Immature natural killer cell (primary cell): ENCODE data around the gene ADAT2. TPM values are rescaled to one million over a fixed set of nuclear protein-coding genes. Genes with fewer than 3 reads are reported as not detected.

Experiments used
- DNase-seq, 3 donors: peaks; one replicate each; pipeline ENCODE4 v3.0.0; 2022; ENCODE audit warnings: mixed read lengths in 1 of 3
- H3K27ac Mint-ChIP-seq, 6 donors: one replicate each; pipeline ENCODE4 v1.8.0; 2020; ENCODE audit warnings: mixed read lengths in 6 of 6, mild to moderate bottlenecking in 5 of 6, inconsistent platforms in 4 of 6, moderate library complexity in 3 of 6
- H3K27me3 Mint-ChIP-seq, 3 donors: one replicate each; pipeline ENCODE4 v1.8.0; 2020 to 2021; ENCODE audit warnings: low read depth in 3 of 3, mild to moderate bottlenecking in 3 of 3, mixed read lengths in 3 of 3, moderate library complexity in 3 of 3, inconsistent platforms in 1 of 3
- H3K36me3 Mint-ChIP-seq, 3 donors: one replicate each; pipeline ENCODE4 v1.8.0; 2020; ENCODE audit warnings: mixed read lengths in 3 of 3, inconsistent platforms in 2 of 3, mild to moderate bottlenecking in 2 of 3
- H3K4me1 Mint-ChIP-seq, 2 donors: one replicate each; pipeline ENCODE4 v1.8.0; 2020; ENCODE audit warnings: inconsistent platforms in 2 of 2, mild to moderate bottlenecking in 2 of 2, mixed read lengths in 2 of 2, moderate library complexity in 1 of 2
- H3K4me3 Mint-ChIP-seq, 5 donors: one replicate each; pipeline ENCODE4 v1.8.0; 2020; ENCODE audit warnings: mild to moderate bottlenecking in 5 of 5, mixed read lengths in 5 of 5, inconsistent platforms in 3 of 5, moderate library complexity in 3 of 5
- H3K9me3 Mint-ChIP-seq, 6 donors: one replicate each; pipeline ENCODE4 v1.8.0; 2020; ENCODE audit warnings: mild to moderate bottlenecking in 6 of 6, mixed read lengths in 6 of 6, inconsistent platforms in 4 of 6, moderate library complexity in 3 of 6
- polyA plus RNA-seq, 3 donors: library from polyadenylated mRNA; unstranded; fragments of 300-500 nt; fragmentation: Illumina TruSeq; gene quantifications; one replicate each; pipeline ENCODE4 v1.2.3, GENCODE V29; 2021

ADAT2 gene
- polyA plus RNA-seq, 3 donors from 2014 or later, result 0.66 to 1.2 TPM; not detected in 1

DNA sequence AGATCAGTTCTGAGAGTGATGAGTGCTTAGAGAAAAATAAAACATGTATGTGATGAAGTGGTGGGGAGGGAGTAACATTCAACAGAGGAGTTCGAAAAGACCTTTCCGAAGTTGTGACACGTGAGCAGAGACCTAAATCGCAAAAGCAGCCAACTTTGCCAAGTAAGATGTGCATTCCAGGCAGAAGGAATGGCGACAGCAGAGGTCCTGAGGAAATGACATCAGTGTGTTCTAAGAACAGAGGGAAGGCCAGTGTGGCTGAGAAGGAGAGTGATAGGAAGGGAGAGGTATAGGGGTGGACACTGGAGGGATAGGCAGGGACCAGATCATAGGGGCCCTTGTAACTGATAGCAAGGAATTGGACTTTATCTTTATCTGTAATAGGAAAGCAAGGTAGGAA is 51.3 kb downstream of the ADAT2 start:
- DNase-seq, result no peak
- no peak overlapping the region for H3K4me3 Mint-ChIP-seq
- H3K27ac Mint-ChIP-seq, result peak overlapping the region in 5 of 6 donors; percentile 0 to 71 (median 24)
- peaks cover 47 to 65% of the 10 kb centered on the region in 2 donors for H3K4me1 Mint-ChIP-seq
- peaks cover 0 to 4% (median 4%) of the 10 kb centered on the region in 3 donors for H3K27me3 Mint-ChIP-seq
- H3K9me3 Mint-ChIP-seq, result no peaks in the 10 kb centered on the region
- no peaks in the 10 kb centered on the region for H3K36me3 Mint-ChIP-seq

DNA sequence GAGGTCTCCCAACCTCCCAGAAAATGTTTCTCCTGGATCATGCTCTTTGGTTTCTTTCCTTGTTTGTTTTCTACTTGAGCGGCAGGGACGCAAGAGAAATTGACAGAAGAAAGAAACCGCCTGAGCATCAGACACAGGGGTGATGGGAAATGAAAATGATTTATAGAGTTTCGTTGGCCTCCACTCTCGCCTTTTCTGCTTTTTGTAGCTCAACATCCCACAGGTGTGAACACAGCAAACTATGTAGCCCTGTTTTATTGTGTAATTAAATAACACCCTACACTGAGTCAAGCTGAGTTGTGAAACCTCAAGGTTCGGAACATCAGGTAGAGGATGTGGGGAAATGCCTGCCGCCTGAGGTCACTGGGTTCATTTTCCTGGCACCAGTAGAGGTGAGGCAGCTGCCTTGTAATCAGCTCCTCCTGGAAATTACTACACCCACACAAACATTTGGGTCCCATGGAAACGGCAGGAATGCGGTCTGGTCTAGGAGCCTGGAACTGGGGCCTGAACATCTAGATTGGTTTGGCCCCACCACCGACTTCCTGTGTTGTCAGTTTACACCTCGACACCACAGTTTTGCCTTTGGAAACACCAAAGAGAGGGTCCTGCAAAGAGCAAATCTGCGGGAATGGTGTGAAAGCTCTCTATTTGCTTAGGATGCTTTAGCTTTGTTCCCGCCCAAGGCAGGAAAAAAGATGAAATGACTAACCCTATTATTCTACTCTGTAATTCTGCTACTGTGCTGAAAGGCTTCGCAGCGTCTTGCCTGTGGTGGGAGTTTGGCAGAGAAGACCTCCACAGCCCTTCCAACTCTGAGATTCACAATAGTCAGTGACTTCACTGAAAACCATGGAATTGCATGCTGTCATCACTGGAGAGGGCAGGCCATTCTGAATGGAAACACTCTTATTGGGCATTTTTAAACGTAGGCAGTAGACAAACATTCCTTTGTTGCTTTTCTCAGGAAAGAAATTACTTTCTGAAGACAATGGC is 53.0 kb downstream of the ADAT2 start:
- Mint-ChIP-seq H3K27me3 (peaks cover 0 to 6% (median 4%) of the 10 kb centered on the region in 3 donors), H3K4me3 (peak overlapping the region; percentile 29 to 77 (median 59)), H3K36me3 (no peaks in the 10 kb centered on the region), H3K4me1 (peaks cover 47 to 65% of the 10 kb centered on the region in 2 donors), H3K27ac (peak overlapping the region; percentile 65 to 87 (median 73)), H3K9me3 (no peaks in the 10 kb centered on the region)
- DNase-seq, result peak; percentile 60 to 75 (median 74)

DNA sequence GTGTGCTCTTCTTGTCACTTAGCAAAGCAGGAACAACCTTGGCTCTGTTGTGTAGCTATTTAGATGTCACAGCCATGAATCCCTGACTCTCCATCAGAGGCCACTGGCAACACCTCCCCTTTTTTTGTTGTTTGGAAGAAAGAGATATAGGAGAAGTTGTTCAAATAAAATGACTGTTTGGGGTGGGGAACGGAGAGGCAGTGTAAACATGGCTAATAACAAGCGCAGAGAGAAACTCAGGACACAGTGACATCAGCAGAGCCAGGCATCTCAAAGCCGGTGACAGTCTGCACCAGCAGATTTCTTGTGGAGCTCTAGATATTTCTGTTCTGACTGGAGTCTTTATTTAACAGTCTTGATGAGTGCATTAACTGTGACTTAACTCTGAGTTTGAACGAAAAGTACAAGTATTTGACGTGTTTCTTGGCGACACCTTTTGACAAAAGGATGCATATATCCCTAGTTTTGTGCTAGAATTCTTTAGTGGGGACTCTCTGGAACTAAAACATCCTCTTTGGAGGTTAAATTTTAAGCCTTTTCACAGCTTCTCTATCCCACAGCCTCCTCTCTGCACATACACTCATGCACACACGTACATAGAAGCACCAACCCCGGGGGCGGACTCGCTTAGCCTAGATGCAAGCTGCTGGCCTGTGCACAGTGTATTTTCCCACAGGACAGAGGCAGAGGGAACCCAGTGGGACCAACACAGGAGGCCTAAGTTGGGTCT is 53.8 kb downstream of the ADAT2 start:
- peaks cover 0 to 6% (median 4%) of the 10 kb centered on the region in 3 donors for H3K27me3 Mint-ChIP-seq
- H3K4me3 Mint-ChIP-seq, result peak overlapping the region; percentile 29 to 77 (median 59)
- H3K27ac Mint-ChIP-seq, result peak overlapping the region; percentile 60 to 87 (median 72)
- DNase-seq, result no peak
- H3K9me3 Mint-ChIP-seq, result no peaks in the 10 kb centered on the region
- H3K36me3 Mint-ChIP-seq, result no peaks in the 10 kb centered on the region
- peaks cover 47 to 63% of the 10 kb centered on the region in 2 donors for H3K4me1 Mint-ChIP-seq

DNA sequence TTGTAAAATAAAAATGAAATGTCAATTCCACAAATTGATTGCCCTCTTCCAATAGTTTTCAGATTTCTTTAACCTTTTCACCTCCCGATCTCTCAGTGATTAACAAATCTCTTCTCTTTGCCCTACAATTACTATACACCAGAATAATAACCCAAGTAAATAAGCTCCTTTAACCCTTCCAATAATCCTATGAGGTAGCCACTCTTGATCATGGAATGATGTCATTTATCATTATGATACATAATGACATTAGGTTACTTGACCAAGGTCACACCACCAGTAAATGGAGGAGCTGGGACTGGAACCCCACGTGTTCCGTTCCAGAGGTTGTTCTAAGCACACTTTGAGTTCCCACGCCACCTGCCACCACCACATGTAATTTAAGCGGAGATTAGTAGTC is 54.8 kb downstream of the ADAT2 start:
- Mint-ChIP-seq H3K4me1 (peaks cover 42 to 53% of the 10 kb centered on the region in 2 donors), H3K4me3 (no peak overlapping the region), H3K9me3 (no peaks in the 10 kb centered on the region), H3K27me3 (peaks cover 0 to 6% (median 4%) of the 10 kb centered on the region in 3 donors), H3K27ac (peak overlapping the region in 2 of 6 donors; percentile 71 to 72), H3K36me3 (no peaks in the 10 kb centered on the region)
- no peak for DNase-seq

DNA sequence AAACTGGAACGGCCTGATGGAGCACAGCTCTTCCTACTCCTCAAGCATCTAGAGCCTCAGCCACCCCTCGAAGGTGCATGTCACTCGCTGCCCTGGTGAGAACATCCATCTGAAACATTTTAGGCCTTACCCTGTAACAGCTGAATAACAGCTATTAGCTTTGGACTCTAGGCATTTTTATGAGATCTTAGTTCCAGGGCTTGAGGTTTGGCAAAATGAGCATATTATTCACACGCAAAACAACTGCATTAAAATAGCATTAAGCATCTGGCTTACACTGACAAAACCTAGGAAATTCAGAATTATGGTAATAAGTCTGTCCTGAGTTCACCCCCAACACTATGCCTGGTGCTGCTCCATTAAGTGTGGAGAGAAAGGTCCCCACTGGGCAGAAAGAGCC is 56.1 kb downstream of the ADAT2 start:
- no peak for DNase-seq
- Mint-ChIP-seq H3K4me1 (peaks cover 30 to 40% of the 10 kb centered on the region in 2 donors), H3K27ac (no peak overlapping the region), H3K4me3 (no peak overlapping the region), H3K36me3 (no peaks in the 10 kb centered on the region), H3K27me3 (peaks cover 0 to 11% (median 4%) of the 10 kb centered on the region in 3 donors), H3K9me3 (no peaks in the 10 kb centered on the region)

DNA sequence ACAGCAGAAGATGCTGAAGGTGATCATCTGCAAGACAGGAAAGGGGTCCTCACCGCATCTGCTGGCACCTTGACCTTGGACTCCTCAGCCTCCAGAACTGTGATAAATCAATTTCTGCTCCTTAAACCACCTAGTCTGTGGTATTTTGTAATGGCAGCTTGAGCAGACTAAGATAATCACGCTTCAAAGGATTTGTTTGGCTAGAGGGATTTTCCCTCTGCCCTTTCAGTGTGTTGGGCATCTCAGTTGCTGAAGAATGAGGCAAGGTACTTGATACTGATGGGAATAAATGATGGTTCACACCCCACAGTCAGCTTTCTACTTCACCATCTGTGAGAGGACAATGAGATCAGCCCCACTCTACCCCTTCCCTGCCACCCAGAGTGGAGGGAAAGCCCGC is 60.2 kb downstream of the ADAT2 start:
- peaks cover 0 to 7% (median 1%) of the 10 kb centered on the region in 3 donors for H3K27me3 Mint-ChIP-seq
- DNase-seq, result no peak
- H3K9me3 Mint-ChIP-seq, result no peaks in the 10 kb centered on the region
- H3K36me3 Mint-ChIP-seq, result no peaks in the 10 kb centered on the region
- no peak overlapping the region for H3K4me3 Mint-ChIP-seq
- H3K27ac Mint-ChIP-seq, result no peak overlapping the region
- H3K4me1 Mint-ChIP-seq, result no peaks in the 10 kb centered on the region

DNA sequence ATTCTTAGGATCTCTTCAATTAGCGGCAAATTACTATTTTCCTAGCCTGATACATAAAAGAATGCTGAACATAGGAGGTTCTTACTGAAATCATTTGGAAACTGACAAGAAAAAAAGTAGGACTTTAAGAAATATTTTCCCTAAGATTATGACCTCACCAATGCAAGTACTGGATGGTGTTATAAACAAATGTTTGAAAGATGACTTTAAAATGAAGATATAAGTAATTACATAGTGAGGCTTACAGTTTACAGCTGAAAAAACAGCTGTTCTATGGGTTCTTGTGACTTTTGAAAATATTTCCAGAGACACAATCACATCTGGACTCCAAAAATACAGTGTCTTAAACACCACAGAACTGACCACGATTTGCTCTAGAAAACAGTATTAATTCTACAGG is 64.9 kb downstream of the ADAT2 start:
- no peak overlapping the region for H3K4me3 Mint-ChIP-seq
- no peak overlapping the region for H3K27ac Mint-ChIP-seq
- no peaks in the 10 kb centered on the region for H3K4me1 Mint-ChIP-seq
- peaks cover 4 to 10% (median 7%) of the 10 kb centered on the region in 3 donors for H3K27me3 Mint-ChIP-seq
- no peak for DNase-seq
- no peaks in the 10 kb centered on the region for H3K36me3 Mint-ChIP-seq
- H3K9me3 Mint-ChIP-seq, result no peaks in the 10 kb centered on the region

DNA sequence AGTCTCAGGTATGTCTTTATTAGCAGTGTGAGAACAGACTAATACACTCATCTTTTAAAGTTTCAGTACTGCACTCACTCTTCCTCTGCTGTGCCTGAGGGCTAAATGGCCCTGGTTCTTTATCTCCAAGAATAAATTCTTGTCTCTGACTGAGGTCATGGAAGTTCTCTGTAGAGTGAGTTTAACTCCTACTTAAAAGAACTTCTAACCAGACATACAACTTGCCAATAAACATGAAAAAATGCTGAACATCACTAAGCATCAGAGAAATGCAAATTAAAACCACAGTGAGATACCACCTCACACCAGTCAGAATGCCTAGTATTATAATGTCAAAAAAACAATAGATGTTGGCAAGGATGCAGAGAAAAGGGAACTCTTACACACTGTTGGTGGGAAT is 73.6 kb downstream of the ADAT2 start:
- H3K27ac Mint-ChIP-seq, result no peak overlapping the region
- H3K4me1 Mint-ChIP-seq, result peaks cover 1 to 6% of the 10 kb centered on the region in 2 donors
- H3K36me3 Mint-ChIP-seq, result no peaks in the 10 kb centered on the region
- H3K4me3 Mint-ChIP-seq, result no peak overlapping the region
- no peak for DNase-seq
- peaks cover 0 to 2% (median 0%) of the 10 kb centered on the region in 6 donors for H3K9me3 Mint-ChIP-seq
- H3K27me3 Mint-ChIP-seq, result peaks cover 2 to 11% (median 9%) of the 10 kb centered on the region in 3 donors

DNA sequence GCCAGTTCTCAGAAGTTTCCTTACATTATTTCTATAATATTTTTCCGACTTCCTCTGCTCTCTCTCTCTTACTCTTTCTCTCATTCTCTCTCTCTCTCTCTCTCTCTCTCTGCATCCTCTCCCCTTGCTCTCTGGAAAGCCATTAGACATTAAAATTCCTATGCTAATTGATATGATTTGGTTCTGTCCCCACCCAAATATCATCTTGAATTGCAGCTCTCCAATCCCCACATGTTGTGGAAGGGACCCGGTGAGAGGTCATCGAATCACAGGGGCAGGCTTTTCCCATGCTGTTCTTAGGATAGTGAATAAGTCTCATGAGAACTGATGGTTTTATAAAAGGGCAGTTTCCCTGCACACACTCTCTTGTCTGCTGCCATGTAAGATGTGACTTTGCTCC is 74.1 kb downstream of the ADAT2 start:
- Mint-ChIP-seq H3K9me3 (peaks cover 0 to 2% (median 0%) of the 10 kb centered on the region in 6 donors), H3K27me3 (peaks cover 0 to 11% (median 8%) of the 10 kb centered on the region in 3 donors), H3K27ac (no peak overlapping the region)

DNA sequence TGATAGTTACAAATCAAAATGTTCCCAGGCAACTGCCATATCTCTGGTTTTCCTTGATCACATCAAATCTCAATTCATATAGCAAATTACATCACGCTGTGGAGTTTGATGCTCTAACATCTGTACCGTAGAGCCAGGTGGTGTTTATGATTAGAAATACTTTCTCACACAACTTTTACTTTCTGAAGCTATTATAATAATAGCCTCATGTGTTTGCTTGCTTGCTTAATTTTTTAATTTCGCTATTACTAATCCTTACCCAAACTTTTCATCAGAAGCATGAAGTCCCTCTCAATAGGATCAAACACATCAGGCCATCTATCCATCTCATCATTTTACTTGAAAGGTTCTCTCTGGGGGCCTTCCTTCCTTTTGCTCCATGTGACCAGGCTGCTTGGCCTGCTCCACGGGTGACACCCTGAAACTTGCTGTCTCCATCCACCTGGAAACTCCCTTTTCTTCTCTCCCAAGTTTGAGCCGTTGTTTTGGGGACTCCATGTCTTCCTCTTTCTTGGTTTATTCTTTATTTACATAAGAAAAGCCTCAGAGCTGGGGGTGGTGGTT is 75.4 kb downstream of the ADAT2 start:
- H3K36me3 Mint-ChIP-seq, result no peaks in the 10 kb centered on the region
- H3K9me3 Mint-ChIP-seq, result peaks cover 0 to 2% (median 0%) of the 10 kb centered on the region in 6 donors
- H3K27me3 Mint-ChIP-seq, result peaks cover 0 to 8% (median 2%) of the 10 kb centered on the region in 3 donors
- peaks cover 1 to 6% of the 10 kb centered on the region in 2 donors for H3K4me1 Mint-ChIP-seq
- H3K27ac Mint-ChIP-seq, result no peak overlapping the region
- no peak for DNase-seq
- H3K4me3 Mint-ChIP-seq, result no peak overlapping the region

More for the DNA sequence above, 74.1 kb downstream of the ADAT2 start:
- no peaks in the 10 kb centered on the region for H3K36me3 Mint-ChIP-seq
- H3K4me1 Mint-ChIP-seq, result peaks cover 1 to 6% of the 10 kb centered on the region in 2 donors
- no peak for DNase-seq
- H3K4me3 Mint-ChIP-seq, result no peak overlapping the region

DNA sequence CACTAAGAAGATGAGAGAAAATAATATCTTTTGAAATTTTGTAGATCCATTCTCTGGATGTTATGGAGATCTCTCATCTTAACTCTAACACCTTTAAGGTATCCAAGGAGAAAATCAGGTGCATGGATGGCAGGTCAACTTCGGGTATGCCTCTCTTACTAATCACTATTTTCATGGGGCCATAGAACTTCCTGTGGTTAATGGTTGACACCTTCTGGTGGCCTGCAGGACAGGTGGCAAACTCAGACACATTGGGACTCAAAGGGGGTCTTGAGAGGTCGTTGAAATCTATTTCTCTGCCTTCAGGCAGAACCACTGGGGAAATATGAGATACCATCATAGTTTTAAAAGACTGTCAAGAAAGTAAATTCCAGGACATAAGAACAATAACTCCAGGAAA is 76.5 kb downstream of the ADAT2 start:
- no peak for DNase-seq
- no peak overlapping the region for H3K27ac Mint-ChIP-seq
- H3K4me3 Mint-ChIP-seq, result no peak overlapping the region
- H3K9me3 Mint-ChIP-seq, result peaks cover 0 to 2% (median 0%) of the 10 kb centered on the region in 6 donors
- no peaks in the 10 kb centered on the region for H3K36me3 Mint-ChIP-seq
- peaks cover 1 to 6% of the 10 kb centered on the region in 2 donors for H3K4me1 Mint-ChIP-seq
- H3K27me3 Mint-ChIP-seq, result peaks cover 0 to 8% (median 2%) of the 10 kb centered on the region in 3 donors
